GM19035 (cell line): ENCODE measurements around the gene SMS.

Experiments
- ATAC-seq: cut with Tn5 transposase; IDR thresholded peaks from one replicate; pipeline ENCODE4 v1.9.1; 2021; ENCODE audit not compliant: unreplicated experiment

SMS gene

GRCh38 chrX:21940356-21940829 lies at the start of gene SMS:
TSS of gene SMS (plus strand) at chrX:21940709. CDS start at chrX:21940825, 116 bp downstream.
- peak; percentile 71 for ATAC-seq

- ATAC-seq = no peak
These were observed 35.2 kb upstream of the SMS start for GRCh38 chrX:21905313-21905712.

GRCh38 chrX:21905953-21906352 lies 34.6 kb upstream of the SMS start:
- no peak for ATAC-seq

DNA sequence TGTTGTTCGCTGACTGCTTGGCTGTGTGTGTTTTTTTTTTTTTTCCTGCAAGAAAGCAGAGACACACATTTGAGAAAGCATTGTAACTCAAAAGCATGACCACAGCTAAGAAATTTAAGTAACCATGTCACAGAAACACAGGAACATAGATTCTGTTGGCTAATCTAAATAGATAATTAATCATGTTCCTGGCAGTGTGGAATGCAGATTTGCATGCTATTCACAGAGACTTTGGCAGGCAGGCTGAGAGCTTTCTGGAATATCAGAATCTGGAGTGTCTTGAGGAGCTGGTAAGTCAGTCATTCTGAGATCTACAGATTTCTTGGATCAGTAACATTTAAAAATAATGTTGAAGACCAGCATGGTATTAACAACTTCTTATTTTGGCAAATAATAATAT lies 33.2 kb upstream of the SMS start:
- no peak for ATAC-seq

DNA sequence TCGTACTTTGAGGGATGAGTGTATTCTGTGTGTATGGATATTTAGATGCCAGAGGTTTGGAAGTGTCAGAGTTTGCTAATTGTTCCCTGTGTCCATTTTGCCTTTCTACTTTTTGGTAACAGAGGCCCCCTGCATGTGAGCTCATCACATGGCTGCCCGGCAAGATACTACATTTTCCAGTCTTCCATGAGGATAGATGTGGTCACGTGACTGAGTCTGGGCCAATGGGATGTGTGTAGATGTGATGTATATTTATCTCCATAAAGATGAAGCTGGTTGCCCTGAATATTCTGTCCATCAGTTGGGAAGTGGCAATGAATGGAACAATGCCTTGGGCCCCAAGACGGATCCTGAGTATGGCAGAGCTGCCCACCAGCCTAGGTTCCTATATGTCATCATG lies 29.0 kb upstream of the SMS start:
- no peak for ATAC-seq

GRCh38 chrX:21912220-21912619 lies 28.3 kb upstream of the SMS start:
- ATAC-seq = no peak

DNA sequence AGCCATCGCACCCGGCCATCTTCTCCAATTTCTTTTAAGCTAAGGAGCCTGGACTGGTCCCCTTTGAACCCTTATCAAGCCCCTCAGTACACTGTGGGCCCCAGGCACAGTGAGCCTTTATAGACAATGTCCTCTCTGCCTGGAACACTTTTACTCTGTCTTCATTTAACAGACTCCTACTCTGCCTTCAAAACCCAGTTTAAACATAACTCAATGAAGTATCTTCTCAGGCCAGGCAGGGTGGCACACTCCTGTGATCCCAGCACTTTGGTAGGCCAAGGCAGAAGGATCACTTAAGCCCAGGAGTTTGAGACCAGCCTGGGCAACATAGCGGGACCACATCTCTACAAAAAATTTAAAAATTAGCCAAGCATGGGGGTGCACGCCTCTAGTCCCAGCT lies 27.5 kb upstream of the SMS start:
- no peak for ATAC-seq

DNA sequence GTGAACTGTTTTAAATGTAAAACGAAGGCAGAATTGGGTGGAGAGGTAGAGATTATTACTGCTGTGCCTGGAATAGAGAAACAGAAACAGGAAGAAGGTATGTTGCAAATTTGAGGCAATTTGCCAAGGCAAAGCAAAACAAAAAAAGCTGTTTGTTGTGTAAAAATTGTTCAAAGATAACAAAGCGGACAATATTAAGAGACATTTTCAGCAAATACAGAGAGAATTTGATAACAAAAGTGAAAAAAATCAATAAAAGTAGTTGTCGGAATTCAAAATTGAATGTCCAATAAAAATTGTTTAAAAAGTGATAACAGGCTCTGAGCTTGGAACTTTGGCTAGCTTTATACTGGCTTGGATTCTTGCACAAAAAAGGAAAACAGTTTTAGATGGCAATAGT lies 14.4 kb upstream of the SMS start:
- no peak for ATAC-seq

- peak; percentile 81 for ATAC-seq
These were observed 13.8 kb upstream of the SMS start for GRCh38 chrX:21926527-21927278.

GRCh38 chrX:21929209-21929608 lies 11.3 kb upstream of the SMS start:
- ATAC-seq = no peak

DNA sequence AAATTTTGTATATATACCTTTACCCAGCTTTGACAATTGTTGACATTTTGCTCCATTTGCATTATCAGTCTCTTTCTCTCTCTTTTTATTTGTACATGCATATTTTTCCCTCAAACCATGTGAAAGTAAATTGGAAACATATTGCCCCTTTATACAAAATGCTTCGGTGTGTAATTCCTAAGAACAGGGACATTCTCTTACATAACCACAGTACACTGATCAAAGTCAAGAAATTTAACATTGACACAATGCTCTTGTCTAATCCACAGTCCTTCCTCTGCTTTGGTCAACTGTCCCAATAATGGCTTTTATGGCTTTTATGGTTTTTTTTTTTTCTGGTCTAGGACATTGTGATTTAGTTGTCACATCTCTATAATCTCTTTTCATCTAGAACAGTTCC lies 9.5 kb upstream of the SMS start:
- no peak for ATAC-seq

DNA sequence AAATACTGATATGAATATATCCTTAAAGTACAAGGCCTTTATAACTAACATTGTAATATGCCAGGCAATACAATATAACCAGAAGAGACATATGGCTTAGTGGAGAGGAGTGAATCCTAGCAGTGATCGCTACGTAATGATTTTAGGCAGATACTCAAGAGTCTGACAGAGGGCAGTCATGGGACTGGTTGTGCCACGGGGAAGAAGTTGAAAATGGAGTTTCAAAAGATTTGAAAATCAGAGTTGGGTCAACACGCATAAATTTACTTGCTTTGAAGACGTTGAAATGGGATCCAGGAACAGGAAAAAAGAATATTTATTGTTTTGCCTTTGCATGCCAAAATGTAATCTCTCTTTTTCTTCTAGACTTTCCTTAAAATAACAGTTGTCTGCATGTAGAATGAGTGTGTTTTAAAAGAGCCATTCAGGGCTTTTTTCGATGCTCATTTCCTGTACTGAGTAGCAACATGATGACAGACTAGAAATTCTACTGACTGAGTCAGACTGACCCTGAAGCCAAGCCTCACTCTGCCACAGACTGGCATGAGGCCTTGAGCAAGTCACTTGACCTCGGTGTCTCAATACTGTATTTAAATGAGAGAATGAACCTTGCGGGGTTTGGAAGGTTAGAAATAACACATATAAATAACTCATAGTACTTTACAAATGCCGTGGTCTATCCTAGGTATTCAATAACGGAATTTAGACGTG lies 8.1 kb upstream of the SMS start:
- ATAC-seq = no peak

- no peak for ATAC-seq
These were observed 7.4 kb upstream of the SMS start for GRCh38 chrX:21933077-21933476.

DNA sequence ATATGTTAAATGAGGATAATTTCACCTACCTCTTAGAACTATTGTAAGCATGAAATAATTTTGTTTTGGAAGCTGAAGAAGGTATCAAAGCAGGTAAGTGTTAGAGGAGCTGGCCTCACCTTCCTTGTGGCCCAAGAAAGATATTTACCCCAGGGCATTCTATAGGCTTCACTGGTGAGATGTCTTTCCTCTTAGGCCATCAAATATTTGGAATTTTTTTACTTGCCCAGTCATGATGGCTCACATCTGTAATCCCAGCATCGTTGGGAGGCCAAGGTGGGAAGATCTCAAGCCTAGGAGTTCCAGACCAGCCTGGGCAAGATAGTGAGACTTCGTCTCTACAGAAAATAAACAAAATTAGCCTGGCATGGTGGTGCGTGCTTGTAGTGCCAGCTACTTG lies 6.1 kb upstream of the SMS start:
- ATAC-seq = no peak

DNA sequence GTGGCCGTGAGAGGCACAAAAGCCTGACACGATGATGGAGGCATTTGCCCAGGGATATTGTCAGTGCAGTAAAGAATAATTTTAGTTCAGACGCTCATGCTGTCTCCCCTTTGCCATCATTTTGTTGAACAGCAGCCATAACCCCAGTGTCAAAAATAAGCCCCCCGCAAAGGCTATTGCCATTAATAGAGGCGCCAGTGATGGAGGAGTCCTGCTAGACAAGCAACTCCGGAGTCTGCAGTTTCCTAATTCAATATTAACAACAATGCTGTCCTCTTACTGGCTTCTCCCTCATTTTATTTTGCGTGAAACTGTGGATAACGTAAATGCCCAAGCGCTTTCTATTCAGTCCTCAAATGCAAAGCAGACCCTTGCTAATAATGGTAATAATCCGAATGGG lies 603 bp upstream of the SMS start:
- no peak for ATAC-seq

DNA sequence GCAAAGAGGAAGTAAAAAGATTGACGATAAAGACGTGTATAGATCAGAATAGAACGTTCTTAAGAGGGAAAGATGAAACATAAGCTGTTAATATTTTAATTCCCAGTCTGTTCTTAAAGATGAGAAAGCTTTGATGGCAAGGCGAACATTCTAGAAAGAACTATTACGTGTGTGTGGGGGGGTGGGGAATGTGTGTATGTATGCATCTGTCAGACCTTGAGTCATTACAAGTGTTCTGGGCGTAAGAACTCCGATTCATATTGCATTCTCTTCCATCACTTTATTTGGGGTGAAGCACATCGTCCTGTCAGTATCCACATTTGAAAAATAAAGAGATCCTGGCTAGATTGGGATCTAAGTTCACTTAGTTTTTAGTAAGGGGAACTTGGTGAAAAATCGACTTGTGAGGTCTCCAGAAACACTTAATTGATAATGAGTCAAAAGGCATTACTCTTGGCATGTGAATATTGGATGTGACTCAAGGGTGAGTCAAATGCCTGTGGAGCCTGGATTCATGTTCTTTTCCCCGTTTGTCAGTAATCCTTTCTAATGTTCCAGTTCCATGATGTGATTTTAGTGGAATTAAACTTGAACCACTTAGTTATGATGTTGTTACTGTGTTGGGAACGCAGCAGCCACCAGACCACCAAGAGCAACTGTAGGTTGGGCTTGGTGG lies 3.1 kb downstream of the SMS start:
- ATAC-seq = no peak

GRCh38 chrX:21944136-21944615 lies 3.7 kb downstream of the SMS start:
- ATAC-seq = no peak

- ATAC-seq = no peak
These were observed 6.6 kb downstream of the SMS start for GRCh38 chrX:21946925-21947641.

- no peak for ATAC-seq
These were observed 7.2 kb downstream of the SMS start for GRCh38 chrX:21947671-21948070.

- no peak for ATAC-seq
These were observed 8.5 kb downstream of the SMS start for GRCh38 chrX:21948897-21949578.

GRCh38 chrX:21949689-21950088 lies 9.2 kb downstream of the SMS start:
- ATAC-seq = no peak
